SU-DHL-6 (cell line): ENCODE measurements around the gene TRPV2.

Experiments
- H2AFZ ChIP-seq: fragments of 200-600 bp; sonication (generic); 2 replicates; pipeline ENCODE4 v1.6.1; 2014; ENCODE audit warnings: low read depth, mild to moderate bottlenecking, moderate library complexity, mixed read lengths, antibody characterized with exemption, low read length; ENCODE audit not compliant: severe bottlenecking
- H3F3A ChIP-seq: fragments of 200-600 bp; shearing (Covaris generic); 2 replicates; pipeline ENCODE4 v1.6.0; 2016; ENCODE audit warnings: antibody characterized with exemption, mild to moderate bottlenecking; ENCODE audit not compliant: insufficient read depth
- H3K27ac ChIP-seq: fragments of 200-600 bp; sonication (generic); 2 replicates; pipeline ENCODE4 v1.5.1; 2016; ENCODE audit warnings: low read depth, mild to moderate bottlenecking, low read length, moderate library complexity, mixed read lengths
- H3K27me3 ChIP-seq: fragments of 200-600 bp; sonication (generic), shearing (Covaris generic); 2 replicates; pipeline ENCODE4 v1.6.0; 2014; ENCODE audit warnings: mild to moderate bottlenecking, low read length
- H3K36me3 ChIP-seq: fragments of 200-600 bp; sonication (generic); 2 replicates; pipeline ENCODE4 v1.6.1; 2014; ENCODE audit warnings: mild to moderate bottlenecking, low read length, mixed read lengths
- H3K4me2 ChIP-seq: fragments of 300-600, 200-600 bp; shearing (Covaris generic), sonication (generic); 2 replicates; pipeline ENCODE4 v1.6.0; 2014; ENCODE audit warnings: low read length, low read depth, mild to moderate bottlenecking; ENCODE audit not compliant: poor library complexity, severe bottlenecking
- H3K4me3 ChIP-seq: fragments of 200-600 bp; sonication (generic); 2 replicates; pipeline ENCODE4 v1.5.1; 2014; ENCODE audit warnings: antibody characterized with exemption, low read length, mild to moderate bottlenecking, mixed read lengths; ENCODE audit not compliant: insufficient read depth, poor library complexity, severe bottlenecking
- H3K79me2 ChIP-seq: fragments of 200-600 bp; sonication (generic); 2 replicates; pipeline ENCODE4 v1.6.1; 2014; ENCODE audit warnings: mild to moderate bottlenecking, low read length, moderate library complexity; ENCODE audit not compliant: insufficient read depth
- H3K9ac ChIP-seq: fragments of 200-600 bp; sonication (generic); 2 replicates; pipeline ENCODE4 v1.7.0; 2014; ENCODE audit warnings: mild to moderate bottlenecking, low read length
- H3K9me2 ChIP-seq: fragments of 200-600 bp; sonication (generic); replicated peaks from 2 replicates; pipeline ENCODE4 v1.6.1; 2014; ENCODE audit warnings: low read length; ENCODE audit not compliant: insufficient read depth
- H3K9me3 ChIP-seq: fragments of 200-600 bp; sonication (generic); 2 replicates; pipeline ENCODE4 v1.6.1; 2014; ENCODE audit warnings: low read length, mixed read lengths; ENCODE audit not compliant: insufficient read depth
- H4K20me1 ChIP-seq: fragments of 200-600 bp; sonication (generic); 2 replicates; pipeline ENCODE4 v1.6.1; 2014; ENCODE audit warnings: low read depth, mild to moderate bottlenecking, antibody characterized with exemption, low read length, moderate library complexity, mixed read lengths
- CTCF ChIP-seq: fragments of 200-600 bp; sonication (generic); IDR thresholded peaks from one replicate; pipeline ENCODE4 v1.5.1; 2017; ENCODE audit warnings: antibody characterized with exemption, mild to moderate bottlenecking, low read length, moderate library complexity; ENCODE audit not compliant: insufficient read depth, poor library complexity, severe bottlenecking
- EZH2phosphoT487 ChIP-seq: fragments of 200-600 bp; sonication (generic), shearing (Covaris generic); conservative IDR thresholded peaks from 2 replicates; pipeline ENCODE4 v1.6.1; 2018; ENCODE audit warnings: mild to moderate bottlenecking, antibody characterized with exemption, low read length, moderate library complexity, mixed read lengths

Gene TRPV2

GRCh38 chr17:16464303-16465051, 49.1 kb downstream of the TRPV2 start:
- no peak overlapping the region for H2AFZ ChIP-seq
- no peaks in the 10 kb centered on the region for H3F3A ChIP-seq
- H3K79me2 ChIP-seq = no peaks in the 10 kb centered on the region
- no peaks in the 10 kb centered on the region for H3K9me2 ChIP-seq
- no peaks in the 10 kb centered on the region for H3K9me3 ChIP-seq
- H3K4me3 ChIP-seq = no peak overlapping the region
- no peaks in the 10 kb centered on the region for H3K27me3 ChIP-seq
- no peak overlapping the region for H3K4me2 ChIP-seq
- TF ChIP-seq EZH2phosphoT487 (no peak), CTCF (no peak)
- H4K20me1 ChIP-seq = no peaks in the 10 kb centered on the region
- no peak overlapping the region for H3K27ac ChIP-seq
- no peak overlapping the region for H3K9ac ChIP-seq
- H3K36me3 ChIP-seq = no peaks in the 10 kb centered on the region

- Histone ChIP-seq H4K20me1 (no peaks in the 10 kb centered on the region), H3K9me2 (no peaks in the 10 kb centered on the region), H3K9ac (no peak overlapping the region)
These were observed 49.6 kb downstream of the TRPV2 start for GRCh38 chr17:16465052-16465312.

GRCh38 chr17:16465861-16466338, 50.5 kb downstream of the TRPV2 start:
- Histone ChIP-seq H3K4me2 (no peak overlapping the region), H3K4me3 (no peak overlapping the region), H3K36me3 (no peaks in the 10 kb centered on the region), H3K9me2 (no peaks in the 10 kb centered on the region), H3K79me2 (no peaks in the 10 kb centered on the region), H3K9ac (no peak overlapping the region), H3K9me3 (no peaks in the 10 kb centered on the region), H3K27ac (no peak overlapping the region), H3K27me3 (no peaks in the 10 kb centered on the region), H3F3A (no peaks in the 10 kb centered on the region), H4K20me1 (no peaks in the 10 kb centered on the region), H2AFZ (no peak overlapping the region)
- no peak for TF ChIP-seq EZH2phosphoT487

More at GRCh38 chr17:16465052-16465312, 49.6 kb downstream of the TRPV2 start:
- H3K36me3 ChIP-seq = no peaks in the 10 kb centered on the region
- H3F3A ChIP-seq = no peaks in the 10 kb centered on the region
- H3K4me3 ChIP-seq = no peak overlapping the region
- H3K27ac ChIP-seq = no peak overlapping the region
- no peaks in the 10 kb centered on the region for H3K9me3 ChIP-seq
- H3K4me2 ChIP-seq = no peak overlapping the region
- H3K27me3 ChIP-seq = no peaks in the 10 kb centered on the region
- no peak overlapping the region for H2AFZ ChIP-seq
- TF ChIP-seq EZH2phosphoT487 (no peak), CTCF (no peak)
- no peaks in the 10 kb centered on the region for H3K79me2 ChIP-seq

GRCh38 chr17:16466407-16466806, 51.0 kb downstream of the TRPV2 start:
- no peak overlapping the region for H3K9ac ChIP-seq
- H2AFZ ChIP-seq = no peak overlapping the region
- no peak overlapping the region for H3K4me3 ChIP-seq
- no peaks in the 10 kb centered on the region for H3K9me2 ChIP-seq
- H3K4me2 ChIP-seq = no peak overlapping the region
- no peaks in the 10 kb centered on the region for H3K9me3 ChIP-seq
- H3F3A ChIP-seq = no peaks in the 10 kb centered on the region
- H3K36me3 ChIP-seq = no peaks in the 10 kb centered on the region
- no peaks in the 10 kb centered on the region for H3K27me3 ChIP-seq
- TF ChIP-seq CTCF (no peak), EZH2phosphoT487 (no peak)
- H4K20me1 ChIP-seq = no peaks in the 10 kb centered on the region
- no peak overlapping the region for H3K27ac ChIP-seq
- H3K79me2 ChIP-seq = no peaks in the 10 kb centered on the region
